Activated CD8-positive, alpha-beta memory T cell treated with anti-CD3 and anti-CD28 coated beads for 4 hours (primary cell): ENCODE results near the gene ARHGAP6.
"Not testable (repeated sequence)": the region's sequence is repeated elsewhere in the genome, so short reads cannot be mapped to it uniquely, and the experiment has no call there.

Experiments used
- DNase-seq, 2 donors: peaks; one replicate each; pipeline ENCODE4 v3.0.0-alpha.2; 2020; ENCODE audit warnings: low read depth in 2 of 2

ARHGAP6 gene

GRCh38 chrX:11648705-11649519, 16.8 kb downstream of the ARHGAP6 start:
- DNase-seq, result no peak

- DNase-seq, result no peak
Measured at GRCh38 chrX:11647138-11647537, 18.6 kb downstream of the ARHGAP6 start.

- no peak for DNase-seq
Measured at GRCh38 chrX:11641349-11642065, 24.2 kb downstream of the ARHGAP6 start.

GRCh38 chrX:11640089-11640488, 25.6 kb downstream of the ARHGAP6 start:
- no peak for DNase-seq

- no peak for DNase-seq
Measured at GRCh38 chrX:11632732-11633131, 33.0 kb downstream of the ARHGAP6 start.

- DNase-seq, result no peak
Measured at GRCh38 chrX:11629593-11630211, 36.0 kb downstream of the ARHGAP6 start.

- DNase-seq, result no peak
Measured at GRCh38 chrX:11628399-11628798, 37.3 kb downstream of the ARHGAP6 start.

GRCh38 chrX:11626351-11626750, 39.4 kb downstream of the ARHGAP6 start:
- DNase-seq, result no peak

GRCh38 chrX:11619441-11619840, 46.3 kb downstream of the ARHGAP6 start:
- DNase-seq, result no peak

GRCh38 chrX:11614253-11614652, 51.5 kb downstream of the ARHGAP6 start:
- DNase-seq, result not testable (repeated sequence)

- DNase-seq, result no peak
Measured at GRCh38 chrX:11611965-11612364, 53.8 kb downstream of the ARHGAP6 start.

GRCh38 chrX:11611161-11611560, 54.6 kb downstream of the ARHGAP6 start:
- no peak for DNase-seq

GRCh38 chrX:11609109-11609508, 56.6 kb downstream of the ARHGAP6 start:
- DNase-seq, result no peak

- DNase-seq, result no peak
Measured at GRCh38 chrX:11606408-11606807, 59.3 kb downstream of the ARHGAP6 start.

GRCh38 chrX:11600578-11600977, 65.1 kb downstream of the ARHGAP6 start:
- no peak for DNase-seq

- DNase-seq, result no peak
Measured at GRCh38 chrX:11597479-11597878, 68.2 kb downstream of the ARHGAP6 start.

GRCh38 chrX:11591723-11592346, 73.9 kb downstream of the ARHGAP6 start:
- no peak for DNase-seq

GRCh38 chrX:11589641-11590040, 76.1 kb downstream of the ARHGAP6 start:
- no peak for DNase-seq

- no peak for DNase-seq
Measured at GRCh38 chrX:11588097-11588496, 77.6 kb downstream of the ARHGAP6 start.

GRCh38 chrX:11585174-11585573, 80.5 kb downstream of the ARHGAP6 start:
- DNase-seq, result no peak

GRCh38 chrX:11580789-11581188, 84.9 kb downstream of the ARHGAP6 start:
- DNase-seq, result no peak
